Esophagus squamous epithelium (tissue), 5 donors: ENCODE results near the gene ZNF341. TPM values are rescaled to one million over a fixed set of nuclear protein-coding genes. Genes with fewer than 3 reads are reported as not detected.

Experiments
- DNase-seq: peaks from one replicate; lab custom pipeline; 2025; lab: John Stamatoyannopoulos, UW
- H3K27ac ChIP-seq, 4 donors: fragments of 200-600 bp; sonication (generic); one replicate each; pipeline ENCODE4 v1.5.1; 2016 to 2019; ENCODE audit warnings: mild to moderate bottlenecking in 1 of 4
- H3K27me3 ChIP-seq, 4 donors: fragments of 200-600 bp; sonication (generic); 1 replicate in 3 of 4; 2 replicates in 1 of 4; pipeline versions ENCODE4 v1.5.1 to v1.6.0; 2017 to 2021; ENCODE audit warnings: antibody characterized with exemption in 1 of 4
- H3K36me3 ChIP-seq, 3 donors: fragments of 200-600 bp; sonication (generic); one replicate each; pipeline ENCODE4 v1.5.1; 2016 to 2019
- H3K4me1 ChIP-seq, 3 donors: fragments of 200-600 bp; sonication (generic); one replicate each; pipeline ENCODE4 v1.5.1; 2017 to 2019
- H3K4me3 ChIP-seq, 4 donors: fragments of 200-600 bp; sonication (generic); 1 replicate in 3 of 4; 2 replicates in 1 of 4; pipeline ENCODE4 v1.5.1; 2016 to 2019; ENCODE audit warnings: mild to moderate bottlenecking in 2 of 4, moderate library complexity in 1 of 4
- H3K9me3 ChIP-seq, 3 donors: fragments of 200-600 bp; sonication (generic); one replicate each; pipeline ENCODE4 v1.5.1; 2016 to 2019
- POLR2A ChIP-seq, 4 donors: fragments of 450-650 bp; IDR thresholded peaks; one replicate each; pipeline ENCODE4 v1.6.1; 2017; ENCODE audit warnings: antibody characterized with exemption in 4 of 4, mild to moderate bottlenecking in 4 of 4, moderate library complexity in 3 of 4
- WGBS, 2 donors: methylation state at CpG; one replicate each; pipeline ENCODE4 v1.1.5; 2018; 5-methylcytosine and 5-hydroxymethylcytosine counted together
- intact Hi-C: fragments of 100-400 bp; cut with DNase I; formaldehyde crosslinking; loops from one replicate; pipeline ENCODE4 v1.15.0; 2022
- total RNA-seq, 4 donors: library from RNA; depleted of rRNA; stranded (reverse); fragments of >200 nt; gene quantifications; one replicate each; pipeline ENCODE4 v1.1.0, GENCODE V29; 2016
- TF ChIP-seq, protein P1 (sequence below), 6 experiments: fragments of 450-650 bp in 4 of 6; fragments of 200-600 bp in 2 of 6; sonication (generic) in 2 of 6; IDR thresholded peaks; one replicate each; pipeline ENCODE4 v1.5.1; 2016 to 2019; ENCODE audit warnings: antibody characterized with exemption in 6 of 6, mild to moderate bottlenecking in 4 of 6, moderate library complexity in 4 of 6
- donor health status: DM: yes; HTN: yes; CAD: no.

ZNF341 gene
- total RNA-seq, 4 donors from 2014 or later: 1.7 to 4.0 (median 3.2) TPM

DNA sequence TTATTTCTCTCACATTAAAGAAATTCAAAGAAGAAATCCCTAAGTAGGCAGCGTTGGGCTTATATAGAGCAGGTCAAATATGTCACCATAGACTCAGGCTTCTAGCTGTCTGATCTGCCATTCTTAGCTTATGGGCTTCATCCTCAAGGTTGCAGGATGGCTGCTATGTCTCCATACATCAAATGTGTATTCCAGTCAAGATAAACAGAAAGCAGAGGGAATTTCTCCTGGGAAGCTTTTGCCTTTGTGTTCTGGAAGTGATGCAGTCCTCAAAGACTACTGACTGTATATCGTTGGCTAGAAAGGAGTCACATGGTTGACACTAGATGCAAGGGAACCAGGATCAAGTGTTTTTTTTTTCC, 36.0 kb downstream of the ZNF341 start:
- intact Hi-C loops: no loop called here
- 97 to 100% methylated on average over 2 of the region's 2 CpGs for WGBS, 2 donors
- no peaks in the 10 kb centered on the region for H3K27me3 ChIP-seq
- no peaks in the 10 kb centered on the region for H3K4me1 ChIP-seq
- H3K9me3 ChIP-seq: no peaks in the 10 kb centered on the region
- no peak overlapping the region for H3K4me3 ChIP-seq
- TF ChIP-seq, protein P1, sequence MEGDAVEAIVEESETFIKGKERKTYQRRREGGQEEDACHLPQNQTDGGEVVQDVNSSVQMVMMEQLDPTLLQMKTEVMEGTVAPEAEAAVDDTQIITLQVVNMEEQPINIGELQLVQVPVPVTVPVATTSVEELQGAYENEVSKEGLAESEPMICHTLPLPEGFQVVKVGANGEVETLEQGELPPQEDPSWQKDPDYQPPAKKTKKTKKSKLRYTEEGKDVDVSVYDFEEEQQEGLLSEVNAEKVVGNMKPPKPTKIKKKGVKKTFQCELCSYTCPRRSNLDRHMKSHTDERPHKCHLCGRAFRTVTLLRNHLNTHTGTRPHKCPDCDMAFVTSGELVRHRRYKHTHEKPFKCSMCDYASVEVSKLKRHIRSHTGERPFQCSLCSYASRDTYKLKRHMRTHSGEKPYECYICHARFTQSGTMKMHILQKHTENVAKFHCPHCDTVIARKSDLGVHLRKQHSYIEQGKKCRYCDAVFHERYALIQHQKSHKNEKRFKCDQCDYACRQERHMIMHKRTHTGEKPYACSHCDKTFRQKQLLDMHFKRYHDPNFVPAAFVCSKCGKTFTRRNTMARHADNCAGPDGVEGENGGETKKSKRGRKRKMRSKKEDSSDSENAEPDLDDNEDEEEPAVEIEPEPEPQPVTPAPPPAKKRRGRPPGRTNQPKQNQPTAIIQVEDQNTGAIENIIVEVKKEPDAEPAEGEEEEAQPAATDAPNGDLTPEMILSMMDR (IDR thresholded peaks at IDR 0.05): no peak
- no peak for TF ChIP-seq POLR2A (IDR thresholded peaks at IDR 0.05)
- DNase-seq: no peak
- H3K36me3 ChIP-seq: peaks cover 0 to 72% (median 6%) of the 10 kb centered on the region in 3 donors
- no peak overlapping the region for H3K27ac ChIP-seq

DNA sequence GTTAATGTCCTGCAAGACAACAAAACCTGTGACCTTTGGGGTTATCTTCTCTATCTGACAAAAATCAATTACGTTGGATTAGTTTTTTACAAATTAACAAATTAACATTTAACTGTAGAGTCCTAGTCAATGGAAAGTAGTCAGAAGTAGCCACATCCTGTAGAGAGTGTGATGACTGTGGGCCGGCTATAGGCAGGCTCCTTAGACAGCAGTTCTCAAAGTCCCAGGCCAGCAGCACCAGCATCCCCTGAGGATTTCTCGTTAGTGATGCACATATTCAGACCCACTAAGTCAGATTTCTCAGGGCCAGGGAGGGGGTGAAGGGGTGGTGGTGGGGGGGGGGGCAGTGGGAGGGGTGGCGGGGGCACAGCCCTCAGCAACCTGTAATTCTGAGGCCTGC, 37.2 kb downstream of the ZNF341 start:
- Histone ChIP-seq H3K9me3 (no peaks in the 10 kb centered on the region), H3K4me3 (no peak overlapping the region), H3K27me3 (no peaks in the 10 kb centered on the region), H3K27ac (no peak overlapping the region), H3K36me3 (peaks cover 0 to 69% (median 6%) of the 10 kb centered on the region in 3 donors), H3K4me1 (no peaks in the 10 kb centered on the region)
- no peak for DNase-seq
- TF ChIP-seq, protein P1 (IDR thresholded peaks at IDR 0.05): no peak
- TF ChIP-seq POLR2A (IDR thresholded peaks at IDR 0.05): no peak
- 87 to 94% methylated on average over 1 to 3 of the region's 4 CpGs for WGBS, 2 donors
- intact Hi-C loops: no loop called here

DNA sequence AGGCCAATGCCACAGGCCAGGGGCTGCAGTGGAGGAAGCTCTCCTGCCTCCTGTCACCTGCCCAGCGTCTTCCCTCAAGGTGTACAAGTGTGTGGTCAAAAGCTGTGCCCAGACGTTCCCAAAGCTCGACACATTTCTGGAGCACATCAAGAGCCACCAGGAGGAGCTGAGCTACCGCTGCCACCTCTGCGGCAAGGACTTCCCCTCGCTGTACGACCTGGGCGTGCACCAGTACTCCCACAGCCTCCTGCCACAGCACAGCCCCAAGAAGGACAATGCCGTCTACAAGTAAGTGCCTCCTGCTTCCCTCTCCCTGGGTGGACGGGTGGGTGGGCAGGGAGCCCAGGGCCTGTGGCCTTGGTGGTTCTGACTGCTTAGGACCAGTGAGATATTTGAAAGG, 38.2 kb downstream of the ZNF341 start:
- intact Hi-C loops: no loop called here
- Histone ChIP-seq H3K27ac (no peak overlapping the region), H3K36me3 (peaks cover 0 to 69% (median 6%) of the 10 kb centered on the region in 3 donors), H3K4me3 (no peak overlapping the region), H3K4me1 (no peaks in the 10 kb centered on the region), H3K9me3 (no peaks in the 10 kb centered on the region), H3K27me3 (no peaks in the 10 kb centered on the region)
- DNase-seq: no peak
- TF ChIP-seq, protein P1 (IDR thresholded peaks at IDR 0.05): no peak
- TF ChIP-seq POLR2A (IDR thresholded peaks at IDR 0.05): no peak
- 75 to 80% methylated on average over 1 to 2 of the region's 10 CpGs for WGBS, 2 donors

DNA sequence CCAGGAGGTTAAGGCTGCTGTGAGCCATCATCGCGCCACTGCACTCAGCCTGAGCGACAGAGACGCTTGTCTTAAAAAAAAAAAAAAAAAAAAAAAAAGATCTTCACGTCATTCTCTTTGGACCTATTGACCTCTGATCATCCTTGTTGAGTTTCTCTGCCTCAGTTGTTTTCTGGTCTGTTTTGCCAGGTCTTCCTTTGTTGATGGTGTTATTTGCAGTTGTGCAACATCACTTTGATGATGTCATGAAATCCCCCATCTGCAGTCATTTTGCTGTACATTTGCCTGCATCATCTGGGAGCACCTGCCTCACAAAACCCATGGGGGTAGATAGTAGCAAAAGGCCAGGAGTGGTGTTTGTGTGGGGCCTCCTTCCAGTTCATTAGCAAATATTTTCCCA, 40.1 kb downstream of the ZNF341 start:
- Histone ChIP-seq H3K27ac (no peak overlapping the region), H3K4me1 (no peaks in the 10 kb centered on the region), H3K36me3 (peaks cover 0 to 66% (median under 1%) of the 10 kb centered on the region in 3 donors), H3K4me3 (no peak overlapping the region), H3K27me3 (no peaks in the 10 kb centered on the region), H3K9me3 (no peaks in the 10 kb centered on the region)
- no peak for TF ChIP-seq POLR2A (IDR thresholded peaks at IDR 0.05)
- TF ChIP-seq, protein P1 (IDR thresholded peaks at IDR 0.05): no peak
- intact Hi-C loops: no loop called here
- no peak for DNase-seq
- WGBS, 2 donors: 87 to 93% methylated on average over 1 to 5 of the region's 5 CpGs

DNA sequence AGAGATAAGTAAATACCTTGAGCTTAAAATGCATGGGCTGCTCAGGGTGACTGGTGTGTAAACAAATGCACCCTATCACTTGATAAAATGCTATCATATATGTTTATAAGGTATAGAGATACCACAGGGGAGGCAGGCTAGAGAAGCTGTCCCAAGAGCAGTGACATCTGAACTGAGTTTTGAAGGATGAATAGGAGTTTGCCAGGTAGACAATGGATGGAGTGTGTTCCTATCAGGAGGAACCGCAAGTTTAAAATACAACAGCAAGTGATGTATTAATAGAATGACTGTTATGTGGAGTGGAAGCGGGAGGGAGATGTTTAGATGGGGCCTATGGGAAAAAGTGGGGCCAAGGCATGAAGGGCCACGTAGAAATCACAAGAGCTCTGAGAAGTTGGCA, 40.6 kb downstream of the ZNF341 start:
- Histone ChIP-seq H3K4me3 (no peak overlapping the region), H3K4me1 (no peaks in the 10 kb centered on the region), H3K9me3 (no peaks in the 10 kb centered on the region), H3K27me3 (no peaks in the 10 kb centered on the region), H3K36me3 (peaks cover 0 to 61% (median 0%) of the 10 kb centered on the region in 3 donors), H3K27ac (no peak overlapping the region)
- TF ChIP-seq POLR2A (IDR thresholded peaks at IDR 0.05): no peak
- TF ChIP-seq, protein P1 (IDR thresholded peaks at IDR 0.05): no peak
- WGBS, 2 donors: 84 to 90% methylated on average over 3 of the region's 3 CpGs
- no peak for DNase-seq
- intact Hi-C loops: no loop called here
